Transverse colon (tissue), 4 donors: ENCODE results near the gene STRBP. TPM values are rescaled to one million over a fixed set of nuclear protein-coding genes. Genes with fewer than 3 reads are reported as not detected.

ENCODE experiments used
- DNase-seq: peaks from one replicate; pipeline ENCODE4 v3.0.0-alpha.2; 2019
- H3K27ac ChIP-seq, 4 donors: fragments of 200-600 bp; sonication (generic); 2 replicates each; pipeline ENCODE4 v1.5.1; 2016 to 2018; ENCODE audit warnings: inconsistent platforms in 4 of 4
- H3K27me3 ChIP-seq: fragments of 200-600 bp; sonication (generic); 2 replicates; pipeline ENCODE4 v1.5.1; 2017; ENCODE audit warnings: inconsistent platforms
- H3K36me3 ChIP-seq, 4 donors: fragments of 200-600 bp; sonication (generic); 2 replicates each; pipeline ENCODE4 v1.5.1; 2017 to 2019; ENCODE audit warnings: inconsistent platforms in 4 of 4
- H3K4me1 ChIP-seq, 4 donors: fragments of 200-600 bp; sonication (generic); 2 replicates each; pipeline ENCODE4 v1.5.1; 2017 to 2020; ENCODE audit warnings: inconsistent platforms in 4 of 4
- H3K4me3 ChIP-seq, 4 donors: fragments of 200-600 bp; sonication (generic); 1 replicate in 1 of 4; 2 replicates in 3 of 4; pipeline versions ENCODE4 v1.5.1 to v1.6.1; 2017 to 2019; ENCODE audit warnings: inconsistent platforms in 4 of 4
- H3K9me3 ChIP-seq, 2 donors: fragments of 200-600 bp; sonication (generic); 2 replicates each; pipeline ENCODE4 v1.5.1; 2017 to 2019; ENCODE audit warnings: inconsistent platforms in 2 of 2
- CTCF ChIP-seq, 5 experiments: fragments of 200-600 bp in 3 of 5; fragments of 450-650 bp in 2 of 5; sonication (generic) in 3 of 5; IDR thresholded peaks; 1 replicate in 2 of 5; 2 replicates in 3 of 5; pipeline ENCODE4 v1.5.1; 2016 to 2017; ENCODE audit warnings: antibody characterized with exemption in 5 of 5, inconsistent platforms in 3 of 5, mild to moderate bottlenecking in 2 of 5, moderate library complexity in 1 of 5
- EP300 ChIP-seq: sonication (generic); formaldehyde crosslinking; IDR thresholded peaks from one replicate; pipeline ENCODE4 v1.6.1; 2017; ENCODE audit warnings: antibody characterized with exemption, low read depth
- POLR2A ChIP-seq: fragments of 450-650 bp; IDR thresholded peaks from one replicate; pipeline ENCODE4 v1.6.1; 2016; ENCODE audit warnings: antibody characterized with exemption, mild to moderate bottlenecking, moderate library complexity
- POLR2AphosphoS5 ChIP-seq, 3 donors: sonication (generic); formaldehyde crosslinking; IDR thresholded peaks; one replicate each; pipeline ENCODE4 v1.6.1; 2016; ENCODE audit warnings: antibody characterized with exemption in 3 of 3
- WGBS, 2 donors: methylation state at CpG; one replicate each; pipeline ENCODE4 v1.1.5; 2018; ENCODE audit warnings: low coverage in 1 of 2; 5-methylcytosine and 5-hydroxymethylcytosine counted together
- in situ Hi-C, 4 donors: fragments of 200-750 bp; cut with MboI; loops; one replicate each; pipeline versions ENCODE4 v1.15.0 to v1.15.1; 2017; ENCODE audit warnings: low sequenced_read_pairs in 3 of 4, low pct_ligation_motif_present in 1 of 4, low pct_unique_long_range_greater_than_20kb in 1 of 4
- intact Hi-C: fragments of 100-400 bp; cut with DNase I; formaldehyde crosslinking; loops from one replicate; pipeline ENCODE4 v1.15.1; 2023; ENCODE audit warnings: low total_unique reads
- total RNA-seq, 4 donors: library from RNA; depleted of rRNA; stranded (reverse); fragments of >200 nt; gene quantifications; one replicate each; pipeline ENCODE4 v1.1.0, GENCODE V29; 2016

STRBP gene
- total RNA-seq, 4 donors from 2014 or later = 19.1 to 50.3 (median 43.2) TPM

GRCh38 chr9:123238365-123238764 is 30.0 kb downstream of the STRBP start:
- in situ Hi-C loops = no loop called here

GRCh38 chr9:123237220-123237619 is 31.2 kb downstream of the STRBP start:
- no peaks in the 10 kb centered on the region for H3K9me3 ChIP-seq
- intact Hi-C loops (no loop called here), in situ Hi-C loops (no loop called here)
- 83 to 93% methylated on average over 1 to 2 of the region's 2 CpGs for WGBS, 2 donors
- H3K36me3 ChIP-seq = no peaks in the 10 kb centered on the region
- H3K27me3 ChIP-seq = no peaks in the 10 kb centered on the region
- H3K4me1 ChIP-seq = peaks cover 0 to 5% (median 0%) of the 10 kb centered on the region in 4 donors
- no peak for DNase-seq
- no peak overlapping the region for H3K27ac ChIP-seq
- H3K4me3 ChIP-seq = no peak overlapping the region
- TF ChIP-seq POLR2AphosphoS5 (IDR thresholded peaks at IDR 0.05) (no peak), CTCF (IDR thresholded peaks at IDR 0.05) (no peak), POLR2A (no peak), EP300 (no peak)

More at GRCh38 chr9:123238365-123238764, 30.0 kb downstream of the STRBP start:
- intact Hi-C loops = no loop called here
- H3K4me3 ChIP-seq = no peak overlapping the region
- H3K4me1 ChIP-seq = peaks cover 0 to 5% (median 0%) of the 10 kb centered on the region in 4 donors
- TF ChIP-seq POLR2AphosphoS5 (IDR thresholded peaks at IDR 0.05) = no peak
- H3K27ac ChIP-seq = no peak overlapping the region
- 73 to 74% methylated on average over 3 of the region's 3 CpGs for WGBS, 2 donors
- H3K36me3 ChIP-seq = no peaks in the 10 kb centered on the region
- DNase-seq = no peak
- no peaks in the 10 kb centered on the region for H3K27me3 ChIP-seq
- no peaks in the 10 kb centered on the region for H3K9me3 ChIP-seq

- TF ChIP-seq EP300 (no peak), CTCF (IDR thresholded peaks at IDR 0.05) (no peak), POLR2A (no peak), POLR2AphosphoS5 (IDR thresholded peaks at IDR 0.05) (no peak)
- no peak overlapping the region for H3K27ac ChIP-seq
- no peaks in the 10 kb centered on the region for H3K27me3 ChIP-seq
- H3K4me1 ChIP-seq = peaks cover 0 to 2% (median 0%) of the 10 kb centered on the region in 4 donors
- intact Hi-C loops = no loop called here
- DNase-seq = no peak
- H3K4me3 ChIP-seq = no peak overlapping the region
- H3K9me3 ChIP-seq = no peaks in the 10 kb centered on the region
- 94 to 100% methylated on average over 1 of the region's 1 CpG for WGBS, 2 donors
- in situ Hi-C loops = no loop called here
- H3K36me3 ChIP-seq = no peaks in the 10 kb centered on the region
Observed at GRCh38 chr9:123235448-123235847, 32.9 kb downstream of the STRBP start.

GRCh38 chr9:123234853-123235252 is 33.5 kb downstream of the STRBP start:
- Histone ChIP-seq H3K9me3 (no peaks in the 10 kb centered on the region), H3K4me1 (no peaks in the 10 kb centered on the region), H3K36me3 (no peaks in the 10 kb centered on the region), H3K27ac (no peak overlapping the region), H3K4me3 (no peak overlapping the region), H3K27me3 (no peaks in the 10 kb centered on the region)
- no peak for DNase-seq
- TF ChIP-seq EP300 (no peak), POLR2AphosphoS5 (IDR thresholded peaks at IDR 0.05) (no peak), POLR2A (no peak), CTCF (IDR thresholded peaks at IDR 0.05) (no peak)
- in situ Hi-C loops (no loop called here), intact Hi-C loops (no loop called here)
- WGBS, 2 donors = 70 to 80% methylated on average over 1 to 3 of the region's 3 CpGs

- Histone ChIP-seq H3K36me3 (no peaks in the 10 kb centered on the region), H3K4me1 (no peaks in the 10 kb centered on the region), H3K4me3 (no peak overlapping the region), H3K27ac (no peak overlapping the region), H3K27me3 (no peaks in the 10 kb centered on the region), H3K9me3 (no peaks in the 10 kb centered on the region)
- 95 to 100% methylated on average over 3 of the region's 3 CpGs for WGBS, 2 donors
- intact Hi-C loops (no loop called here), in situ Hi-C loops (no loop called here)
- no peak for DNase-seq
- TF ChIP-seq CTCF (IDR thresholded peaks at IDR 0.05) (no peak), POLR2A (no peak), EP300 (no peak), POLR2AphosphoS5 (IDR thresholded peaks at IDR 0.05) (no peak)
Observed at GRCh38 chr9:123232332-123232731, 36.1 kb downstream of the STRBP start.
